ENCODE measurements around the gene ATP9B.
"Not testable (repeated sequence)": the region's sequence is repeated elsewhere in the genome, so short reads cannot be mapped to it uniquely, and the experiment has no call there.

The ATP9B gene

GRCh38 chr18:79327199-79327721 lies 258.1 kb downstream of the ATP9B start:
- peaks cover 6 to 16% of the 10 kb centered on the region in 2 donors for H3K36me3 ChIP-seq (ENCODE audit: control insufficient read depth in 1 of 2, insufficient read depth in 2 of 2, low read length in 2 of 2)
- no peak overlapping the region for H3K27ac ChIP-seq (ENCODE audit: low read depth, low read length)
- H3K9me3 ChIP-seq (ENCODE audit: control insufficient read depth in 1 of 2, low read length in 2 of 2): peaks cover 0 to 3% of the 10 kb centered on the region in 2 donors
- no peaks in the 10 kb centered on the region for H3K4me1 ChIP-seq (ENCODE audit: control insufficient read depth in 1 of 2, insufficient read depth in 2 of 2, low read length in 2 of 2)
- no peak overlapping the region for H3K9ac ChIP-seq (ENCODE audit: low read depth in 1 of 2, low read length in 2 of 2)
- no peaks in the 10 kb centered on the region for H3K27me3 ChIP-seq (ENCODE audit: control insufficient read depth in 1 of 2, insufficient read depth in 2 of 2, low read length in 2 of 2)
- H3K4me3 ChIP-seq (ENCODE audit: low read depth in 1 of 2, low read length in 2 of 2): no peak overlapping the region

GRCh38 chr18:79327915-79328314 lies 258.7 kb downstream of the ATP9B start:
- H3K4me1 ChIP-seq (ENCODE audit: control insufficient read depth in 1 of 2, insufficient read depth in 2 of 2, low read length in 2 of 2); H3K4me3 ChIP-seq (ENCODE audit: low read depth in 1 of 2, low read length in 2 of 2); H3K27me3 ChIP-seq (ENCODE audit: control insufficient read depth in 1 of 2, insufficient read depth in 2 of 2, low read length in 2 of 2); H3K9me3 ChIP-seq (ENCODE audit: control insufficient read depth in 1 of 2, low read length in 2 of 2); H3K9ac ChIP-seq (ENCODE audit: low read depth in 1 of 2, low read length in 2 of 2); H3K27ac ChIP-seq (ENCODE audit: low read depth, low read length): not testable (repeated sequence)
- peaks cover 7 to 19% of the 10 kb centered on the region in 2 donors for H3K36me3 ChIP-seq (ENCODE audit: control insufficient read depth in 1 of 2, insufficient read depth in 2 of 2, low read length in 2 of 2)

- H3K4me3 ChIP-seq (ENCODE audit: low read depth in 1 of 2, low read length in 2 of 2): no peak overlapping the region
- H3K27me3 ChIP-seq (ENCODE audit: control insufficient read depth in 1 of 2, insufficient read depth in 2 of 2, low read length in 2 of 2): no peaks in the 10 kb centered on the region
- no peak overlapping the region for H3K27ac ChIP-seq (ENCODE audit: low read depth, low read length)
- H3K4me1 ChIP-seq (ENCODE audit: control insufficient read depth in 1 of 2, insufficient read depth in 2 of 2, low read length in 2 of 2): no peaks in the 10 kb centered on the region
- peaks cover 0 to 3% of the 10 kb centered on the region in 2 donors for H3K9me3 ChIP-seq (ENCODE audit: control insufficient read depth in 1 of 2, low read length in 2 of 2)
- H3K9ac ChIP-seq (ENCODE audit: low read depth in 1 of 2, low read length in 2 of 2): no peak overlapping the region
- H3K36me3 ChIP-seq (ENCODE audit: control insufficient read depth in 1 of 2, insufficient read depth in 2 of 2, low read length in 2 of 2): peaks cover 10 to 17% of the 10 kb centered on the region in 2 donors
These were observed 259.7 kb downstream of the ATP9B start for GRCh38 chr18:79328887-79329286.

GRCh38 chr18:79329786-79330185 lies 260.6 kb downstream of the ATP9B start:
- Histone ChIP-seq H3K4me3 (ENCODE audit: low read depth in 1 of 2, low read length in 2 of 2) (no peak overlapping the region), H3K9me3 (ENCODE audit: control insufficient read depth in 1 of 2, low read length in 2 of 2) (peaks cover 0 to 3% of the 10 kb centered on the region in 2 donors), H3K4me1 (ENCODE audit: control insufficient read depth in 1 of 2, insufficient read depth in 2 of 2, low read length in 2 of 2) (no peaks in the 10 kb centered on the region), H3K27ac (ENCODE audit: low read depth, low read length) (no peak overlapping the region), H3K9ac (ENCODE audit: low read depth in 1 of 2, low read length in 2 of 2) (no peak overlapping the region), H3K36me3 (ENCODE audit: control insufficient read depth in 1 of 2, insufficient read depth in 2 of 2, low read length in 2 of 2) (peaks cover 10 to 17% of the 10 kb centered on the region in 2 donors), H3K27me3 (ENCODE audit: control insufficient read depth in 1 of 2, insufficient read depth in 2 of 2, low read length in 2 of 2) (no peaks in the 10 kb centered on the region)

- H3K9ac ChIP-seq (ENCODE audit: low read depth in 1 of 2, low read length in 2 of 2): no peak overlapping the region
- no peaks in the 10 kb centered on the region for H3K27me3 ChIP-seq (ENCODE audit: control insufficient read depth in 1 of 2, insufficient read depth in 2 of 2, low read length in 2 of 2)
- H3K9me3 ChIP-seq (ENCODE audit: control insufficient read depth in 1 of 2, low read length in 2 of 2): no peaks in the 10 kb centered on the region
- no peak overlapping the region for H3K27ac ChIP-seq (ENCODE audit: low read depth, low read length)
- no peak overlapping the region for H3K4me3 ChIP-seq (ENCODE audit: low read depth in 1 of 2, low read length in 2 of 2)
- peaks cover 15 to 37% of the 10 kb centered on the region in 2 donors for H3K36me3 ChIP-seq (ENCODE audit: control insufficient read depth in 1 of 2, insufficient read depth in 2 of 2, low read length in 2 of 2)
- H3K4me1 ChIP-seq (ENCODE audit: control insufficient read depth in 1 of 2, insufficient read depth in 2 of 2, low read length in 2 of 2): no peaks in the 10 kb centered on the region
These were observed 263.5 kb downstream of the ATP9B start for GRCh38 chr18:79332646-79333045.

- no peaks in the 10 kb centered on the region for H3K9me3 ChIP-seq (ENCODE audit: control insufficient read depth in 1 of 2, low read length in 2 of 2)
- H3K27me3 ChIP-seq (ENCODE audit: control insufficient read depth in 1 of 2, insufficient read depth in 2 of 2, low read length in 2 of 2): no peaks in the 10 kb centered on the region
- no peak overlapping the region for H3K9ac ChIP-seq (ENCODE audit: low read depth in 1 of 2, low read length in 2 of 2)
- H3K4me3 ChIP-seq (ENCODE audit: low read depth in 1 of 2, low read length in 2 of 2): no peak overlapping the region
- H3K27ac ChIP-seq (ENCODE audit: low read depth, low read length): no peak overlapping the region
- H3K36me3 ChIP-seq (ENCODE audit: control insufficient read depth in 1 of 2, insufficient read depth in 2 of 2, low read length in 2 of 2): peaks cover 19 to 41% of the 10 kb centered on the region in 2 donors
- H3K4me1 ChIP-seq (ENCODE audit: control insufficient read depth in 1 of 2, insufficient read depth in 2 of 2, low read length in 2 of 2): no peaks in the 10 kb centered on the region
These were observed 263.9 kb downstream of the ATP9B start for GRCh38 chr18:79333046-79333445.

- no peaks in the 10 kb centered on the region for H3K4me1 ChIP-seq (ENCODE audit: control insufficient read depth in 1 of 2, insufficient read depth in 2 of 2, low read length in 2 of 2)
- H3K27ac ChIP-seq (ENCODE audit: low read depth, low read length): no peak overlapping the region
- H3K9me3 ChIP-seq (ENCODE audit: control insufficient read depth in 1 of 2, low read length in 2 of 2): no peaks in the 10 kb centered on the region
- H3K4me3 ChIP-seq (ENCODE audit: low read depth in 1 of 2, low read length in 2 of 2): no peak overlapping the region
- no peaks in the 10 kb centered on the region for H3K27me3 ChIP-seq (ENCODE audit: control insufficient read depth in 1 of 2, insufficient read depth in 2 of 2, low read length in 2 of 2)
- H3K36me3 ChIP-seq (ENCODE audit: control insufficient read depth in 1 of 2, insufficient read depth in 2 of 2, low read length in 2 of 2): peaks cover 20 to 52% of the 10 kb centered on the region in 2 donors
- no peak overlapping the region for H3K9ac ChIP-seq (ENCODE audit: low read depth in 1 of 2, low read length in 2 of 2)
These were observed 265.5 kb downstream of the ATP9B start for GRCh38 chr18:79334496-79335233.

GRCh38 chr18:79335833-79336360 lies 266.7 kb downstream of the ATP9B start:
- Histone ChIP-seq H3K4me1 (ENCODE audit: control insufficient read depth in 1 of 2, insufficient read depth in 2 of 2, low read length in 2 of 2) (no peaks in the 10 kb centered on the region), H3K36me3 (ENCODE audit: control insufficient read depth in 1 of 2, insufficient read depth in 2 of 2, low read length in 2 of 2) (peaks cover 19 to 52% of the 10 kb centered on the region in 2 donors)

GRCh38 chr18:79336556-79337142 lies 267.5 kb downstream of the ATP9B start:
- Histone ChIP-seq H3K27me3 (ENCODE audit: control insufficient read depth in 1 of 2, insufficient read depth in 2 of 2, low read length in 2 of 2) (no peaks in the 10 kb centered on the region), H3K27ac (ENCODE audit: low read depth, low read length) (no peak overlapping the region), H3K36me3 (ENCODE audit: control insufficient read depth in 1 of 2, insufficient read depth in 2 of 2, low read length in 2 of 2) (peaks cover 16 to 54% of the 10 kb centered on the region in 2 donors), H3K9me3 (ENCODE audit: control insufficient read depth in 1 of 2, low read length in 2 of 2) (no peaks in the 10 kb centered on the region), H3K4me3 (ENCODE audit: low read depth in 1 of 2, low read length in 2 of 2) (no peak overlapping the region), H3K9ac (ENCODE audit: low read depth in 1 of 2, low read length in 2 of 2) (no peak overlapping the region), H3K4me1 (ENCODE audit: control insufficient read depth in 1 of 2, insufficient read depth in 2 of 2, low read length in 2 of 2) (no peaks in the 10 kb centered on the region)

More at GRCh38 chr18:79335833-79336360, 266.7 kb downstream of the ATP9B start:
- Histone ChIP-seq H3K9me3 (ENCODE audit: control insufficient read depth in 1 of 2, low read length in 2 of 2) (no peaks in the 10 kb centered on the region), H3K27me3 (ENCODE audit: control insufficient read depth in 1 of 2, insufficient read depth in 2 of 2, low read length in 2 of 2) (no peaks in the 10 kb centered on the region), H3K9ac (ENCODE audit: low read depth in 1 of 2, low read length in 2 of 2) (no peak overlapping the region), H3K27ac (ENCODE audit: low read depth, low read length) (no peak overlapping the region), H3K4me3 (ENCODE audit: low read depth in 1 of 2, low read length in 2 of 2) (no peak overlapping the region)

GRCh38 chr18:79337184-79337583 lies 268.0 kb downstream of the ATP9B start:
- Histone ChIP-seq H3K4me1 (ENCODE audit: control insufficient read depth in 1 of 2, insufficient read depth in 2 of 2, low read length in 2 of 2) (no peaks in the 10 kb centered on the region), H3K36me3 (ENCODE audit: control insufficient read depth in 1 of 2, insufficient read depth in 2 of 2, low read length in 2 of 2) (peaks cover 16 to 50% of the 10 kb centered on the region in 2 donors), H3K9ac (ENCODE audit: low read depth in 1 of 2, low read length in 2 of 2) (no peak overlapping the region)

More at GRCh38 chr18:79337184-79337583, 268.0 kb downstream of the ATP9B start:
- Histone ChIP-seq H3K27ac (ENCODE audit: low read depth, low read length) (no peak overlapping the region), H3K9me3 (ENCODE audit: control insufficient read depth in 1 of 2, low read length in 2 of 2) (no peaks in the 10 kb centered on the region), H3K4me3 (ENCODE audit: low read depth in 1 of 2, low read length in 2 of 2) (no peak overlapping the region), H3K27me3 (ENCODE audit: control insufficient read depth in 1 of 2, insufficient read depth in 2 of 2, low read length in 2 of 2) (no peaks in the 10 kb centered on the region)
